Endothelial cell of umbilical vein (primary cell): ENCODE measurements around the gene TBC1D16.

Experiments used
- CTCF ChIP-seq, 2 donors: IDR thresholded peaks; 1 replicate in 1 of 2; 2 replicates in 1 of 2; pipeline ENCODE4 v1.5.1; 2011; ENCODE audit warnings: low read length in 2 of 2, mild to moderate bottlenecking in 2 of 2, moderate library complexity in 2 of 2, control low read depth in 1 of 2, inconsistent platforms in 1 of 2, low read depth in 1 of 2; ENCODE audit not compliant: insufficient read depth in 1 of 2; ENCODE audit errors: extremely low read depth in 1 of 2
- EZH2 ChIP-seq: IDR thresholded peaks from 2 replicates; pipeline ENCODE4 v1.6.1; 2012; ENCODE audit warnings: borderline replicate concordance, low read depth, mild to moderate bottlenecking, moderate library complexity, low read length, inconsistent platforms; ENCODE audit not compliant: severe bottlenecking
- FOS ChIP-seq: IDR thresholded peaks from 2 replicates; pipeline ENCODE4 v1.6.1; 2011; ENCODE audit warnings: mild to moderate bottlenecking, low read length, moderate library complexity, borderline replicate concordance; ENCODE audit not compliant: insufficient read depth
- GATA2 ChIP-seq: IDR thresholded peaks from 2 replicates; pipeline ENCODE4 v1.7.0; 2011; ENCODE audit warnings: low read depth, mild to moderate bottlenecking, moderate library complexity, mixed read lengths, low read length; ENCODE audit not compliant: insufficient read length, insufficient read depth
- JUN ChIP-seq: IDR thresholded peaks from 2 replicates; pipeline ENCODE4 v1.6.1; 2011; ENCODE audit warnings: borderline replicate concordance, low read depth; ENCODE audit not compliant: insufficient read length, insufficient read depth
- MAX ChIP-seq: IDR thresholded peaks from 2 replicates; pipeline ENCODE4 v1.6.1; 2011; ENCODE audit not compliant: insufficient read depth, insufficient read length
- POLR2A ChIP-seq: IDR thresholded peaks from 2 replicates; pipeline ENCODE4 v1.6.1; 2012; ENCODE audit warnings: low read depth, mild to moderate bottlenecking, control low read depth, low read length
- POLR2AphosphoS5 ChIP-seq: IDR thresholded peaks from 2 replicates; pipeline ENCODE4 v1.6.1; 2012; ENCODE audit warnings: low read depth, mild to moderate bottlenecking, control low read depth, low read length, moderate library complexity; ENCODE audit not compliant: insufficient read depth

- TF ChIP-seq POLR2A (no peak), POLR2AphosphoS5 (no peak), EZH2 (no peak), CTCF (IDR thresholded peaks at IDR 0.05; ENCODE audit: extremely low read depth in 1 of 2, insufficient read depth in 1 of 2, low read depth in 1 of 2, low read length in 2 of 2) (no peak), MAX (no peak), FOS (no peak), JUN (no peak), GATA2 (no peak)
Observed at GRCh38 chr17:80049986-80050385, 14.3 kb upstream of the TBC1D16 start.
